Natural killer cell (primary cell): ENCODE data around the gene RFX3. TPM values are rescaled to one million over a fixed set of nuclear protein-coding genes. Genes with fewer than 3 reads are reported as not detected.

Experiments used
- ATAC-seq, 3 donors: fragments of 150-1000 bp in 2 of 3; fragments of 200-7000 bp in 1 of 3; cut with Tn5 transposase; 1 replicate in 1 of 3; 2 replicates in 2 of 3; pipeline ENCODE4 v1.10.0; 2021; ENCODE audit warnings: mild to moderate bottlenecking in 2 of 3, moderate library complexity in 2 of 3
- DNase-seq, 2 donors: peaks; one replicate each; pipeline versions ENCODE4 v3.0.0 to v3.0.0-alpha.2; 2013 to 2021; ENCODE audit warnings: mixed read lengths in 1 of 2
- H3K27ac ChIP-seq: one replicate; pipeline ENCODE4 v1.5.1; 2013; ENCODE audit warnings: mild to moderate bottlenecking, low read length
- H3K27me3 ChIP-seq: one replicate; pipeline ENCODE4 v1.6.1; 2013; ENCODE audit warnings: low read length; ENCODE audit not compliant: control insufficient read depth, insufficient read depth
- H3K36me3 ChIP-seq: one replicate; pipeline ENCODE4 v1.6.1; 2013; ENCODE audit warnings: low read length; ENCODE audit not compliant: control insufficient read depth, insufficient read depth
- H3K4me1 ChIP-seq: one replicate; pipeline ENCODE4 v1.6.1; 2013; ENCODE audit warnings: low read length; ENCODE audit not compliant: control insufficient read depth, insufficient read depth
- H3K4me3 ChIP-seq: one replicate; pipeline ENCODE4 v1.5.1; 2013; ENCODE audit warnings: low read length
- H3K9me3 ChIP-seq: one replicate; pipeline ENCODE4 v1.6.1; 2013; ENCODE audit warnings: low read length; ENCODE audit not compliant: control insufficient read depth, insufficient read depth
- H3K27ac Mint-ChIP-seq, 2 donors: one replicate each; pipeline ENCODE4 v1.8.0; 2022; ENCODE audit warnings: mild to moderate bottlenecking in 2 of 2, mixed read lengths in 2 of 2, moderate library complexity in 1 of 2
- H3K27me3 Mint-ChIP-seq, 2 donors: one replicate each; pipeline ENCODE4 v1.8.0; 2022; ENCODE audit warnings: low read depth in 2 of 2, mixed read lengths in 2 of 2
- H3K36me3 Mint-ChIP-seq: one replicate; pipeline ENCODE4 v1.8.0; 2022; ENCODE audit warnings: mixed read lengths
- H3K4me1 Mint-ChIP-seq, 2 donors: one replicate each; pipeline ENCODE4 v1.8.0; 2022; ENCODE audit warnings: mixed read lengths in 2 of 2
- H3K4me3 Mint-ChIP-seq: one replicate; pipeline ENCODE4 v1.8.0; 2022; ENCODE audit warnings: mild to moderate bottlenecking, moderate library complexity, mixed read lengths
- H3K9me3 Mint-ChIP-seq, 2 donors: one replicate each; pipeline ENCODE4 v1.8.0; 2022; ENCODE audit warnings: mixed read lengths in 2 of 2
- CTCF ChIP-seq: fragments of 200-600 bp; IDR thresholded peaks from one replicate; pipeline ENCODE4 v1.8.0; 2022; ENCODE audit warnings: antibody characterized with exemption
- WGBS: methylation state at CpG from one replicate; pipeline ENCODE4 v1.1.7; 2013; ENCODE audit warnings: missing lambda C conversion rate; ENCODE audit not compliant: insufficient coverage; 5-methylcytosine and 5-hydroxymethylcytosine counted together
- intact Hi-C: fragments of 100-400 bp; cut with micrococcal nuclease; formaldehyde crosslinking; loops from one replicate; pipeline ENCODE4 v1.14.2; 2022
- total RNA-seq, 4 donors: library from RNA; stranded (reverse); fragments of 120-200 nt in 1 of 4; gene quantifications; one replicate each; pipeline versions ENCODE4 v1.2.3 to v1.2.4, GENCODE V29; 2013 to 2022

RFX3 gene
- total RNA-seq, 3 donors from 2014 or later (not counting 1 experiment from before 2014, with no cell fraction given), result 24.0 to 30.6 (median 30.0) TPM

GRCh38 chr9:3205421-3206095 is 320.2 kb downstream of the RFX3 start:
- Mint-ChIP-seq H3K9me3 (no peaks in the 10 kb centered on the region), H3K27ac (no peak overlapping the region), H3K36me3 (no peaks in the 10 kb centered on the region), H3K4me3 (no peak overlapping the region), H3K27me3 (peaks cover 8 to 26% of the 10 kb centered on the region in 2 donors), H3K4me1 (no peaks in the 10 kb centered on the region)
- H3K4me3 ChIP-seq, result no peak overlapping the region
- no peak for DNase-seq
- H3K4me1 ChIP-seq, result no peaks in the 10 kb centered on the region
- ATAC-seq, result no peak
- H3K9me3 ChIP-seq, result no peaks in the 10 kb centered on the region
- no peaks in the 10 kb centered on the region for H3K36me3 ChIP-seq
- H3K27me3 ChIP-seq, result no peaks in the 10 kb centered on the region
- 30% methylated on average over 1 of the region's 1 CpG for WGBS
- intact Hi-C loops, result no loop called here
- no peak for TF ChIP-seq CTCF
- no peak overlapping the region for H3K27ac ChIP-seq

- H3K4me3 Mint-ChIP-seq, result no peak overlapping the region
- TF ChIP-seq CTCF, result no peak
- no peak for ATAC-seq
- DNase-seq, result no peak
- H3K36me3 Mint-ChIP-seq, result no peaks in the 10 kb centered on the region
- no peaks in the 10 kb centered on the region for H3K36me3 ChIP-seq
- H3K27ac Mint-ChIP-seq, result no peak overlapping the region
- no peaks in the 10 kb centered on the region for H3K9me3 ChIP-seq
- no peaks in the 10 kb centered on the region for H3K27me3 ChIP-seq
- H3K27ac ChIP-seq, result no peak overlapping the region
- no peak overlapping the region for H3K4me3 ChIP-seq
- 100% methylated on average over 2 of the region's 4 CpGs for WGBS
- intact Hi-C loops, result no loop called here
- no peaks in the 10 kb centered on the region for H3K4me1 ChIP-seq
- no peaks in the 10 kb centered on the region for H3K9me3 Mint-ChIP-seq
- no peaks in the 10 kb centered on the region for H3K4me1 Mint-ChIP-seq
- H3K27me3 Mint-ChIP-seq, result peaks cover 5 to 9% of the 10 kb centered on the region in 2 donors
Measured at GRCh38 chr9:3200331-3200774, 325.4 kb downstream of the RFX3 start.

GRCh38 chr9:3193791-3194190 is 332.0 kb downstream of the RFX3 start:
- Histone ChIP-seq H3K36me3 (no peaks in the 10 kb centered on the region), H3K27ac (no peak overlapping the region), H3K4me1 (no peaks in the 10 kb centered on the region), H3K4me3 (no peak overlapping the region), H3K9me3 (no peaks in the 10 kb centered on the region), H3K27me3 (no peaks in the 10 kb centered on the region)
- H3K4me3 Mint-ChIP-seq, result no peak overlapping the region
- H3K27me3 Mint-ChIP-seq, result peaks cover 0 to 6% of the 10 kb centered on the region in 2 donors
- DNase-seq (no peak), ATAC-seq (no peak)
- no peak overlapping the region for H3K27ac Mint-ChIP-seq
- no peaks in the 10 kb centered on the region for H3K36me3 Mint-ChIP-seq
- intact Hi-C loops, result no loop called here
- no peaks in the 10 kb centered on the region for H3K4me1 Mint-ChIP-seq
- no peaks in the 10 kb centered on the region for H3K9me3 Mint-ChIP-seq
- no peak for TF ChIP-seq CTCF
- WGBS, result 80% methylated on average over 4 of the region's 4 CpGs

GRCh38 chr9:3191715-3192114 is 334.1 kb downstream of the RFX3 start:
- H3K4me1 Mint-ChIP-seq, result no peaks in the 10 kb centered on the region
- intact Hi-C loops, result no loop called here
- H3K4me3 ChIP-seq, result no peak overlapping the region
- H3K36me3 ChIP-seq, result no peaks in the 10 kb centered on the region
- DNase-seq (no peak), ATAC-seq (no peak)
- H3K9me3 Mint-ChIP-seq, result no peaks in the 10 kb centered on the region
- no peak overlapping the region for H3K27ac ChIP-seq
- no peaks in the 10 kb centered on the region for H3K4me1 ChIP-seq
- no peak overlapping the region for H3K4me3 Mint-ChIP-seq
- no peaks in the 10 kb centered on the region for H3K27me3 ChIP-seq
- no peak for TF ChIP-seq CTCF
- H3K27me3 Mint-ChIP-seq, result peaks cover 8 to 13% of the 10 kb centered on the region in 2 donors
- WGBS, result 83% methylated on average over 4 of the region's 5 CpGs
- no peaks in the 10 kb centered on the region for H3K9me3 ChIP-seq
- H3K36me3 Mint-ChIP-seq, result no peaks in the 10 kb centered on the region
- H3K27ac Mint-ChIP-seq, result no peak overlapping the region
